MM.1S (cell line): ENCODE results near the gene HNRNPD.
"Not testable (repeated sequence)": the region's sequence is repeated elsewhere in the genome, so short reads cannot be mapped to it uniquely, and the experiment has no call there.

Experiments
- EZH2 ChIP-seq: fragments of 300-600 bp; sonication (generic); optimal IDR thresholded peaks from 2 replicates; pipeline ENCODE3; 2017; ENCODE audit warnings: low read depth, mild to moderate bottlenecking, antibody characterized with exemption, low read length, mixed read lengths
- EZH2phosphoT487 ChIP-seq: fragments of 300-600 bp; sonication (generic); IDR thresholded peaks from 2 replicates; pipeline ENCODE4 v1.6.1; 2018; ENCODE audit warnings: antibody characterized with exemption, low read length
- TF ChIP-seq, protein P1 (sequence below): fragments of 300-600 bp; sonication (generic); IDR thresholded peaks from 2 replicates; pipeline ENCODE4 v1.5.1; 2016; ENCODE audit warnings: antibody characterized with exemption, low read length, mixed read lengths

DNA sequence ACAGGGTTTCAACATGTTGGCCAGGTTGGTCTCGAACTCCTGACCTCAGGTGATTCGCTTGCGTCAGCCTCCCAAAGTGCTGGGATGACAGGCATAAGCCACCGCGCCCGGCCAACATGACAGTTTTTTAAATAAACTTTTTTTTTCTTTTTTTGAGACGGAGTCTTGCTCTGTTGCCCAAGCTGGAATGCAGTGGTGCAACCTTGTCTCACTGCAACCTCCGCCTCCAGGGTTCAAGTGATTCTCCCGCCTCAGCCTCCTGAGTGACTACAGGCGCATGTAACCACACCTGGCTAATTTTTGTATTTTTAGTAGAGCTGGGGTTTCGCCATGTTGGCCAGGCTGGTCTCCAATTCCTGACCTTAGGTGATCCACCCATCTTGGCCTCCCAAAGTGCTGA, 7.4 kb downstream of the HNRNPD start:
- TF ChIP-seq, protein P1, sequence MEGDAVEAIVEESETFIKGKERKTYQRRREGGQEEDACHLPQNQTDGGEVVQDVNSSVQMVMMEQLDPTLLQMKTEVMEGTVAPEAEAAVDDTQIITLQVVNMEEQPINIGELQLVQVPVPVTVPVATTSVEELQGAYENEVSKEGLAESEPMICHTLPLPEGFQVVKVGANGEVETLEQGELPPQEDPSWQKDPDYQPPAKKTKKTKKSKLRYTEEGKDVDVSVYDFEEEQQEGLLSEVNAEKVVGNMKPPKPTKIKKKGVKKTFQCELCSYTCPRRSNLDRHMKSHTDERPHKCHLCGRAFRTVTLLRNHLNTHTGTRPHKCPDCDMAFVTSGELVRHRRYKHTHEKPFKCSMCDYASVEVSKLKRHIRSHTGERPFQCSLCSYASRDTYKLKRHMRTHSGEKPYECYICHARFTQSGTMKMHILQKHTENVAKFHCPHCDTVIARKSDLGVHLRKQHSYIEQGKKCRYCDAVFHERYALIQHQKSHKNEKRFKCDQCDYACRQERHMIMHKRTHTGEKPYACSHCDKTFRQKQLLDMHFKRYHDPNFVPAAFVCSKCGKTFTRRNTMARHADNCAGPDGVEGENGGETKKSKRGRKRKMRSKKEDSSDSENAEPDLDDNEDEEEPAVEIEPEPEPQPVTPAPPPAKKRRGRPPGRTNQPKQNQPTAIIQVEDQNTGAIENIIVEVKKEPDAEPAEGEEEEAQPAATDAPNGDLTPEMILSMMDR, result not testable (repeated sequence)
- not testable (repeated sequence) for TF ChIP-seq EZH2, EZH2phosphoT487
